Stimulated activated CD4-positive, alpha-beta T cell treated with anti-CD3 and anti-CD28 coated beads, Interleukin-4, amount 100 ng/mL, for 1 hour (primary cell): ENCODE measurements around the gene HYAL3.
"Not testable (repeated sequence)": the region's sequence is repeated elsewhere in the genome, so short reads cannot be mapped to it uniquely, and the experiment has no call there.

Experiments used
- DNase-seq: peaks from one replicate; pipeline ENCODE4 v3.0.0-alpha.2; 2020

Gene HYAL3

GRCh38 chr3:50268703-50269451, 30.3 kb downstream of the HYAL3 start, which contains the start of gene SEMA3B:
SEMA3B (plus strand) TSS chr3:50269147; CDS start chr3:50269241, 94 bp downstream.
- no peak for DNase-seq

- no peak for DNase-seq
Measured at GRCh38 chr3:50268276-50268675, 30.9 kb downstream of the HYAL3 start.

GRCh38 chr3:50267280-50267913, 31.8 kb downstream of the HYAL3 start:
- DNase-seq: no peak

GRCh38 chr3:50266836-50267235, 32.4 kb downstream of the HYAL3 start:
- no peak for DNase-seq

GRCh38 chr3:50266017-50266416, 33.2 kb downstream of the HYAL3 start:
- DNase-seq: no peak

- no peak for DNase-seq
Measured at GRCh38 chr3:50265571-50265970, 33.6 kb downstream of the HYAL3 start.

GRCh38 chr3:50264964-50265485, 34.2 kb downstream of the HYAL3 start:
- no peak for DNase-seq

GRCh38 chr3:50264383-50264963, 34.7 kb downstream of the HYAL3 start:
- no peak for DNase-seq

- no peak for DNase-seq
Measured at GRCh38 chr3:50263478-50264382, 35.5 kb downstream of the HYAL3 start.

- no peak for DNase-seq
Measured at GRCh38 chr3:50262778-50263177, 36.4 kb downstream of the HYAL3 start.

GRCh38 chr3:50262200-50262599, 37.0 kb downstream of the HYAL3 start:
- not testable (repeated sequence) for DNase-seq

GRCh38 chr3:50261505-50261904, 37.7 kb downstream of the HYAL3 start:
- no peak for DNase-seq

- DNase-seq: no peak
Measured at GRCh38 chr3:50260942-50261441, 38.2 kb downstream of the HYAL3 start.

GRCh38 chr3:50260027-50260941, 38.9 kb downstream of the HYAL3 start:
- peak; percentile 83 for DNase-seq

GRCh38 chr3:50259432-50260026, 39.7 kb downstream of the HYAL3 start:
- DNase-seq: no peak

GRCh38 chr3:50258979-50259378, 40.2 kb downstream of the HYAL3 start:
- DNase-seq: no peak

GRCh38 chr3:50258029-50258680, 41.0 kb downstream of the HYAL3 start:
- no peak for DNase-seq

- peak; percentile 49 for DNase-seq
Measured at GRCh38 chr3:50256978-50257890, 42.0 kb downstream of the HYAL3 start.

- DNase-seq: no peak
Measured at GRCh38 chr3:50255251-50255615, 44.0 kb downstream of the HYAL3 start.
